Measurements from ENCODE around the gene DENND4C.
"Not testable (repeated sequence)": the region's sequence is repeated elsewhere in the genome, so short reads cannot be mapped to it uniquely, and the experiment has no call there.

The DENND4C gene

DNA sequence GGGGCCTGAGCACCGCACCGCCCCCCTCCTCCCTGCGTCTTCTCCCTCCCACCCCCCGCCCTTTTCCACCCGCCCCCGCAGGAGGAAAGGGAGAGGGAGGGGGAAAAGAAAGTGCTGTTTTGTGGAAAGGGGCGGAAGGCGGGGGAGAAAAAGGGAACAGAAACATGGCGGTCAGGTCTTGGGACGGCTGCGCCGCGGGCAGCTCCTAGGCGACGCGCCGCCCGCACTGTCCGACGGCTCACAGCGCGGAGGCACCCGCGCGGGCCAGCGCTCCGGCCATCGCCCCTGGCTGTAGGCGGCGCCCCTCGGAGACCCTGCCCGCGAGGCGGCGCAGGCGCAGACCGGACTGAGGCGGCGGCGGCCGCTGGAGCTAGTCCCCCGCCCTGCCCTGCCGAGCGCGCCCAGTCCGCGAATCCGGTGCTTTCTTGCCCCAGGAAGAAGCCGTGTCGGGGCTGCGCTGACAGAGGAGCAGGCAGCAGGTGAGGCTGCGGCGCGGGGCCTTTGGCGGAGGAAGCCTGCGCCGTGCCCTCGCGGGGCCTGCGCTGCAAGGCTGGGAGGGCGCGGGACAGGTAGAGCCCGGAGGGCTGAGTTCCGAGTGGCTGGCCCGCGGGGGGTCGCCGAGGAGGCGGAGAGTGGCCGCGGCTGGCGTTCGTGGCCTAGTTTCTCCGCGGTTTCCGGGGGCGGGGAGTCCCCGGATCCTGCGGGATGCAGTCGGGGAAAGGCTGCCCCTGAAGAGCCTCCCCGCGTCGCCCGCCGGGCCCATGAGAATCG is at the start of gene DENND4C:
TSS of gene DENND4C (plus strand) at position 339 of the 771 bp plus-strand sequence. CDS start 45,482 bp downstream, outside the sequence.
- DNase-seq, result peak; percentile 81

DNA sequence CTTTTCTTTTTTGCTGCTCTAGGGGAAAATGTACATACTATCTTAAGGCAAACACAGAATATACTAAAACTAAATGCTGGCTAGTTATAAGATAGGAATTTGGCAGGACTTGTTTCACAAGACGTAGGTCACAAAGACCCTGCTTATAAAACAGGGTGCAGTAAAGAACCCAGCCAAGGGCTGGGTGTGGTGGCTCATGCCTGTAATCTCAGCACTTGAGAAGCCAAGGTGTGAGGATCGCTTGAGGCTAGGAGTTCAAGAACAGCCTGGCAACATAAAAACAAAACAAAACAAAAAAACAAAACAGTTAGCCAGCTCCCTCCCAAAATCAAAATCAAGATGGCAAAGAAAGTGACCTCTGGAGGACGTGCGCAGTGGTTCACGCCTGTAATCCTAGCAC is 49.5 kb upstream of the DENND4C start:
- DNase-seq, result no peak

DNA sequence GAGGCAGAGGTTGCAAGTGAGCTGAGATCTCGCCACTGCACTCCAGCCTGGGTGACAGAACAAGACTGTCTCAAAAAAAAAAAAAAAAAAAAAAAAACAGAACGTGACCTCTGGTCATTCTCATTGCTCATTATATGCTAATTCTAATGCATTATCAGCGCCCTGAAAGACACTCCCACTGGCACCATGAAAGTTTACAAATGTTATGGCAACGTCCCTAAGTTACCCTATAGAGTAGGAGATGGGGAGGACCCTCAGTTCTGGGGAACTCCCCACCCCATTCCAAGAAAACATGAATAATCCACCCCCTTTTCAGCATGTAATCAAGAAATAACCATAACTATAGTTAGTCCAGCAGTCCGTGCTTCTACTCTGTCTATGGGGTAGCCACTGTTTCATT is 48.9 kb upstream of the DENND4C start:
- DNase-seq, result no peak

DNA sequence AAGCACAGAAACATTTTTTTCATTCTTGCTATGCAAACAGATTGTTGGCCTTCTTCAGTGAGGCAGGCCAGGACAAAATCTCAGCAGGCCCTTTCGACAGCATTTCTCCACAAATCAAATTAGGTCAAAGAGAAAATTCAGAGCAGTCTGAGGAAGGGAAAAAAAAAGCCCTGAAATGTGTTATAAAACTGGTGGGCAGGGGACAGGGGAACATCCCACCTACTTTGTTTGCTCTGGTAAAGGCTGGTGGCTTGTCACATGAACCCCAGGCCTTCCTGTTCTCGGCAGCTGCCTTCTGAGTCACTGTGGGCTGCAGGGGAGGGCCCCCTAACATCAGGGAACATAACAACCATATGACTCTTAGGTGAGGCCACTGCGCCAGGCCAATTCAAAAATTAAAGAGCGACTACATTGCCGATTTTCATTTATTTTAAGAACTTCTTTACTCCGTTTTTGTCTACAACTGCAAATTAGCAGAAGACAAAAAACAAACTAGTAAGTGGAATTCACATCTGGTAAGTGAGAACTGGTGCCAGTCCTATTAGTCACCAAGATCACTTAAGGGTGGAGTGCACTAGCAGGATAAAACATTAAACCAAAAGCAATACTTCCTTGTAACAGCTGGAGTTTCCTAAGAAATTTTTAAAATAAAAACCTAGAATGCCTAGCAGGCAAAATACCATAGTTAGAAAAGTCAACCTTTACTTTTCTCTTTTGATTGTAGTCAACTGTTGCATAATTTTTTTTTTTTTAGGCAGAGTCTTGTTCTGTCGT is 46.2 kb upstream of the DENND4C start:
- peak; percentile 80 for DNase-seq

DNA sequence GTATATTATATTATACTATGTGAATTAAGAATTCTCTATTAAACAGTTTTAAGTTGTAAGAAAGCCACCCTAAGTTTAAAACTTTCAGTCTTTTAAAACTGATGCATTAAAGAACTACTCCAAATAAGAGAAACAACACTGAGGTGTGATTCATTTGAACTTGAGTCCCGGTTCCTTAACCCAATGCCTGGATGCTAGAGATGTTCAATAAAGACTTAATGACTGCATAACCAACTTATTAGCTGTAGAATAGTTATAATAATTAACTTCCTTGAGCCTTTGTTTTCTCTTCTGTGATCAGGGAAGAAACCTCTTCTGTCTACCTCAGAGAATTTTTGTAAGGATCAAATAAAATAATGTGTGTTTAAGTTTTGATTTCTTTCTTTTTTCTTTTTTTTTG is 45.3 kb upstream of the DENND4C start:
- DNase-seq, result no peak

DNA sequence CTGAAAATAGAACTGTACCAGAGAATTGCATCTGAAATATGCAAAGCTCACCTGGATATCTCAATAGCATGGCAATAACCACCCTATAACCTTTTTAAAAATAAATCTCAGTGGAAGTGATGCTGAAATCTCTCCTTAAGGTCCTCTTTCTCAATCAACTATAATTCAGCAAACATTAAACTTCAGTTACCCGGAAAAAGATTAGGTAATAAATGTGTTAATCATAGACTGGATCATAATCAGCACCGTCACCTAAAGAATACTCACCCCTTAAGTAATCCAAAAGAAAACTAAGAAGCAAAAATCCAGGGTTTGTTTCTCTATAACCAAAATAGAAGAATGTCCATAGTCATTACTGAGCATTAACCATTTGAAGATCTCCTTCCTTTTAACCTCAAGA is 44.3 kb upstream of the DENND4C start:
- DNase-seq, result no peak

DNA sequence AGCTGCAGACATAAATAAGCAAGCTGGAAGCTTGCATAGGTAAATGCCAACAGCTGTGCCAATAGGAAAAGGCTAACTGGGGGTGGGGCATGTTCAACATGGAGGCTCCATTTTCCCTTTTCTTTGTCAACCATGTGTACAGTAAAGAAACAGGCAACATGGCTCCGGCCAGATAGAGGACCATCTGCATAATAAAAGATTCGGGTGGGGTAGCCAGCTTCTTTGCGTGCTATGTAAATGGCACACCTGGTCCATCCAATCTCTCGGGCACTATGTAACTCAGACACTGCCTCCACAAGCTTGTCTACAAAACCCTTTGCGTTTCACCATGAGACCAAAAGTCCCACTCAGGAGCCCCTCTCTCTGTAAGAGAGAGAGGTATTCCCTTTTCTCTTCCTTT is 41.7 kb upstream of the DENND4C start:
- no peak for DNase-seq

DNA sequence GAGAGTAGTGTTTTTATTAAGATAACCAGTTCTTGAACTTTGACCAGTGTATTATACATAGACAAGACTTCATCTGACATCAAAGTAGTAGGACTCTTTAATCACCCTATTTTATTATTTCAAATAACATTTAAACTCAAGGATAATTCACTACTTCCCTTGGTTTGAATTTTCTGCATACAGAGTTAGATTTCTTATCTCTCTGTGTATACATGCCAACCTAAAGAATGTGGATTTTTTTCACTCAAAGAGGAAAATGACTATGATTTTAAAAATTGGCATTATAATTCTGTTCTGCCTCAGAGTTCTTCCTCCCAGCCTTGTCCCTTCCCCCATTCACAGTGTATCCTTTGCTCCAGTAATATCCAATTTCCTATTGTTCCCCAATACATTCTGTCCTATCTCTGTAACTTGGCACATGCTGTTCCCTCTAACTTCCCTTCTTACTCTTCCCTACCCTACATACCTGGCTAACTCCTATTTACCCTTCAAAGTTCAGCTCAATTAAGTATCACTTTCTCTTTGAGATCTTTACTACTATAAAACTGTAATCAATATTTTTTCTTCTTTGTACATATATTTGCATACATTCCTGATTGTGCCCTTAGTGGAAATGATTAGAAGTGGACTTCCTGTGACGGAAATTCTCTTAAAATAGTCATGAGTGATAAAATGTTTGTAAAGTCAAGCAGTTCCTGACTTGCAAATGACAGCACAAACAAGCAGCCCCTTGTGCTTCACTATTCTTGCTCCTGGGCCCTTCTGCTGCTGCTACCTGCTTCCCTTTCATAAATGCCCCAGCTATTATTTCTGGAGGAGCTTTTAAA is 38.1 kb upstream of the DENND4C start:
- no peak for DNase-seq

DNA sequence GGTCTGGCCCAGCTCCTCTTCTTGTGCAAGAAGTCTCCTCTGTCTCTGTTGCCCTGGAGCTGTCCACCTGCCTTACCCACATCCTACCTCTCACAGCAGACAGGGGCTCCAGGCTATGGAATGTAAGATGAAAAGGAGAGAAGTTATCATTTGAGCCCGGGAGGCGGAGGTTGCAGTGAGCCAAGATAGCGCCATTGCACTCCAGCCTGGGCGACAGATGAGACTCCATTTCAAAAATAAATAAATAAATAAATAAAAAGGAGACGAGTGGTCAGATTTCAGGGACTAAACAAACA is 37.5 kb upstream of the DENND4C start:
- no peak for DNase-seq

DNA sequence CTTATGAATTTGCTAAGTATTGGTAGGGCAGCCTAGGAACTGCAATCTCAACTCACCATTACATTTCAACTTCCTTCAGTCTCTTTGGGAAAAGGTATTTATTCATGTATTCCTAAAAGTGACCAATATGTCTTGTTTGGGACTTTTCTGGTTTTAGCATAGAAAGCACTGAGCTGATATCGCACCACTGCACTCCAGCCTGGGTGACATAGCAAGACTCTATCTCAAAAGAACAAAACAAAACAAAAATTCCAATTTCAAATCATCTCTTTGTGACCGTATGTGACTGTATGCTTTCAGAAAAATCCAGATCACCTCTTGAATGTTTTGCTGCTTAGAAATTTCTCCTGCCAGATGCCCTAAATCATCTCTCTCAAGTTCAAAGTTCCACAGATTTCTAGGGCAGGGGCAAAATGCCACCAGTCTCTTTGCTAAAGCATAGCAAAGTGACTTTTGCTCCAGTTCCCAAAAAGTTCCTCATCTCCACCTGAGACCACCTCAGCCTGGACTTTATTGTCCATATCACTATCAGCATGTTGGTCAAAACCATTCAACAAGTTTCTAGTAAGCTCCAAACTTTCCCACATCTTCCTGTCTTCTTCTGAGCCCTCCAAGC is 37.0 kb upstream of the DENND4C start:
- DNase-seq, result not testable (repeated sequence)

DNA sequence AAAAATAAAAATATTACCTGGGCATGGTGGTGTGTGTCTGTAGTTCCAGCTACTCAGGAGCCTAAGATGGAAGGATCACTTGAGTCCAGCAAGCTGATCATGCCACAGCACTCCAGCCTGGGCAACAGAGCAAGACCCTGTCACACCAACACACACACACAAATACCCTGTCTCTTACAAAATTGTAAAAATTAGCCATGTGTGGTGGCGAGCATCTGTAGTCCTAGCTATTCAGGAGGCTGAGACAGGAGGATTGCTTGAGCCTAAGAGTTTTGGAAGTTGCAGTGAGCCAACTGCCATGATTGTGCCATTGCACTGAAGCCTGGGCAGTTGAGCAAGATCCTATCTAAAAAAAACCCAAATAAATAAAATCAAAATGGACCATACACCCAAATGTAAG is 32.1 kb upstream of the DENND4C start:
- DNase-seq, result no peak

DNA sequence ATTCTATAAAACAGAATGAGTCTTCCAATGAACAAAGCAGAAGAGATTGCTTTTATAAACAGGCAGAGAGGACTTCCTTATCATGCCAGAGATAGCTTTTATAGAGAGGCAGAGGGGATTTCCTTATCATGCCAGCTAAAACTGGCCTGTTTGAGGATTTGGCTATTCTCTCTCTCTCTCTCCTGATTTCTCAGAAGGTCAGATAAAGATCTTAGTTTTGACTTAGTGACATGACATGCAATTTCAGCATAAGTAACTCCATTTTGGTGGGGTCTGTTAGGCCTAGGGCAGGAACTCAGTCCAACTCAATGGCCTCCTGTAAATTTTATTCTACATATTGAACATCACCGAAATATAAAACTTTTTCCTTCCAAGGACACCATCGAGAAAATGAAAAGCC is 31.5 kb upstream of the DENND4C start:
- no peak for DNase-seq

DNA sequence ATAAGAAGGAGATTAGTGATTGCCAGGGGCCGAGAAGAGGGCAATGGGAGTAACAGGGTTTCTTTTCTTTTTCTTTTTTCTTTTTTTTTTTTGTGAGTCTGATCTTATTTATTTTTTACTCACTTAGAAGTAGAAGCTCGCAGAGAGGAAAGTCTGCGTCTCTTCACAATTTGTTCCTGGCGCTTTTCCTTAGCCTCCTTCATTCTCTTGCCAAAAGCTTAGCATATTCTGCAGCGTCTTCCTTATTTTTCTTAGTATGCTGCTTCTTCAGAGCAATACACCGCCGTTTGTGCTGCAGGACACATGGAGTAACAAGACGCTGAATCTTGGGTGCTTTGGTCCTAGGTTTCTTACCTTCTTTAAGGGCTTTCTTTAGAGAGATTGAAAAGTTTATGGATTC is 30.3 kb upstream of the DENND4C start:
- DNase-seq, result no peak

DNA sequence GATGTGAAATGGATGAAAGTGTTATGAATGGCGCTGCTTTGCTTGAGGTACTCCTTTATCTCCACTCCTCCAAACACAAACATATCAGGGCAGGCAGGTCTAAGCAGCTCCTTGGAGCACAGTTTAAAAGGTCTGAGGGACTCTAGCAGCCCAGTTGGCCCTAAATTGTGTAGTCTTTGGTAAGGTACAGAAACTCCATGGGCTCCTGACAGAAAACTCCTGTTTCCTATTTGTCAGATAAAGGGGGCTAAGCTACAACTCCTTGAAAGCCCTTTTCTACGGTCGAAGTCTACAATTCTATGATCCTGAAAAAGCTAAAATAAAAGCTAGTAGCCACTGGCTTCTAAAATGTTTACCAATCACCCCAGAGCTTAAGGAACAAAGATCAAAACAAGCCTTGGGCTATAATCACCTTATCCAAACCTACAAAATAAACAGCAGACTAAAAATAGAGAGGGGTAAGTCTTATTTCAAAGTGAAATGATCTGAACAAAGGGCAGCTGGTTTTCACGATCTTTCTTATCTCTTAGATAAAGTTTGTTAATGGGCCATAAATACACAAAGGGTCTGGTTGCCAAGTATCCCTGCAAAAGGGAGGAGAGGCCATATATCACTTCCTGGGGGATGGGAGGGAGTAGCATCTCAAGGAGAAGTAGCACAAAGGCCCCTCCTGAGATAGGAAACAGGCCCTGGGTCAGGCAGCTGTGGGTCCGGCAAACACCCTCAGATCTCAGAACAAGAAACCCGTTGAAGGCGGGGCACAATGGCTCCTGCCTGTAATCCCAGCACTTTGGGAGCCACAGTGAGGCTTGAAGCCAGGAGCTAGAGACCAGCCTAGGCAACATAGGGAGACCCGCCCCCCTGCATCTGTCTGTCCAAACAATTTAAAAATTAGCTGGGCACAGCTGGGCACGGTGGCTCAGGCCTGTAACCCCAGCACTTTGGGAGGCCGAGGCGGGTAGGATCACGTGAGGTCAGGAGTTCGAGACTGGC is 28.3 kb upstream of the DENND4C start:
- DNase-seq, result no peak

DNA sequence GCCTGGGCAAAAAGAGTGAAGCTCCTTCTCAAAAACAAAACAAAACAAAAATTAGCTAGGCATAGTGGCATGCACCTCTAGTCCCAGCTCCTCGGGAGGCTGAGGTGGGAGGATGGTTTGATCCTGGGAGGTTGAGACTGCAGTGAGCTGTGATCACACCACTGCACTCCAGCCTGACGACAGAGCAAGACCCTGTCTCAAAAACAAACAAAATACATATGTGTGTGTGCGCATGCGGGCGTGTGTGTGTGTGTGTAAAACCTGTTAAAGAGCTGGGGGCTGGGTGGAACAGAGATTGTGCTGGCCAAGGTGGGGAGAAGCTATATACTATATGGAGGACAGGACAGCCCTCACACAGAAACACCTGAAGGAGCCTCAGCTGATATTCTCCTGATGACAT is 27.4 kb upstream of the DENND4C start:
- DNase-seq, result no peak

DNA sequence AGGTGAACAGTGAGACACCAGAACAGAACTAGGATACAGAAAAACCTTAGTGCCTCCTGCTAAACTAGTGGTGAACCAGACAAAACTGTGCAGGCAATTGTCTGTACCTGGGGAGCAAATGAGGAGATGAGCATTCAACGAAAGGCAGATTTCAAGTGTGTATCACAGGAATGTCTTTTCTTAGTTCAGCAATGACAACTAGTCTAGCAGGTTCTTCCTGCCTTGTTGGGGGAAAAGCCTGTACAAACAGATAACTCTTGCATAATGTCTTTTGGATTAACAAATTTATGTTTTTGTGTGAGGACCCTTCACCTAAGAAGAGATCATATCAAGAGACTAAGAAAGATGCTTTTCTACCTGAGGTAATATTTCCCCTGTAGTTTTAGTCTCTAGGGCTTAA is 21.8 kb upstream of the DENND4C start:
- DNase-seq, result no peak

DNA sequence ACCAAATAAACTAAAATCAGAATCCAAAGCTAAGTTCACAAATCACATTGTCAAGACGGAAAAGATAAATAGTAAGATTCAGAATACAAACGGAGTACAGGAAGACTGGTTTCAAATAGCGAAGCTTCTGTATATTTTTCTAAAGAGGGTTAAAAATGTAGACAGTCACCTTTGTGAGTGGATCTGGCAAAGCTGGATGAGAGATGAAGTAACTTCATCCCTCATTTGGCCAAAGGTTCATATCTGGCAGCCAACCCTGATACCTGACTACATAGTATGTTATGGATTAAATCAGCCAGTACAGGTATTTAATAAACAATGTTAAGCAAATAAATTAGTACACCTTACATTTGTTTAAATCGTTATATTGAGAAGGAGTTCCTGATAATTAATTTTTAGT is 21.3 kb upstream of the DENND4C start:
- no peak for DNase-seq

DNA sequence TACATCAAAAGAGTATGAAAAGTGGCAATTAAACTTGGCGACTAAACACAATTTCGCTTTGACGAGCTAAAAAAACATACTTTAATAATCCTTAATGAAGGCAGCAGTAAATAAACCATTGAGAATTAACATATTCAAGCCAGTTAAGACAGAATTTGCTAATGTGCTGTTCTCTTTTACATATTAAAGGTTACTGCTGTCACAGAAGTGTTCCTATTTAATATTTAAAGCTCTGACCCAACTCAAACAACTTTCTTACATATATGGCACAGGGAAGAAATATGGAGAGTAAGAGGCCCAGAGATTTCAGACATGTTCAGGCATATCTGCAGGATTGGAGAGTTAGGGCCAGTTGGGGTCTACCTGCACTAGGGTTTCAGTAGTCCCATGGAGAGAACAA is 16.7 kb upstream of the DENND4C start:
- DNase-seq, result no peak

DNA sequence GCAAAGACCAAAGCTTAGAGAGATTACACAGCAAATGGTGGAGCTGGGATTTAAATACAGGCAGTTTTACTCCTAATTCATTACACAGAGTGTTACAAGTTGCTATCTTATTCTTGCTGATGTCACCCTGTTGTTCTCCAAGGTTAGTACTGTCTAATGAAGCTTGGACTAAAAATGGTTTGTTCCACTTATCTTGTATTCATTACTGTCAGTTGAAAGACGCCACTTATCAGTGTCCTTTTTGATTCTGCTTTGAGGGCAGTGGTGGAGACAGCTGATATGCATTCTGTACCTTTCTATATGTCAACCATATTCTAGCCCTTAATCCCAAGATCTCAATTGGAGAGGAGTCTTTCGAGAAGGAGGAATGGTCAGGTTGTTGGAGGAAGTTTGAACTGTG is 14.0 kb upstream of the DENND4C start:
- no peak for DNase-seq

DNA sequence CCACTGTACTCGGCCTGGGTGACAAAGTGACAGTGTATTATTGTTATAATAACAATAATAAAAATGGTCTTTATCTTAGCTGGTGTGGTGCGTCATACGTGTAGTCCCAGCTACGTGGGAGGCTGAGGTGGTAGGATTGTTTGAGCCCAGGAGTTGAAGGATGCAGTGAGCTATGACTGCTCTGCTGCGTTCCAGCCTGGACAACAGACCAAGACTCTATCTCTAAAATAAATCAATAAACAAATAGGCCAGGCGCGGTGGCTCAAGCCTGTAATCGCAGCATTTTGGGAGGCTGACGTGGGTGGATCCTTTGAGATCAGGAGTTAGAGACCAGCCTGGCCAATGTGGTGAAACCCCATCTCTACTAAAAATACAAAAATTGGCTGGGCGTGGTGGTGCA is 9.2 kb upstream of the DENND4C start:
- DNase-seq, result no peak

DNA sequence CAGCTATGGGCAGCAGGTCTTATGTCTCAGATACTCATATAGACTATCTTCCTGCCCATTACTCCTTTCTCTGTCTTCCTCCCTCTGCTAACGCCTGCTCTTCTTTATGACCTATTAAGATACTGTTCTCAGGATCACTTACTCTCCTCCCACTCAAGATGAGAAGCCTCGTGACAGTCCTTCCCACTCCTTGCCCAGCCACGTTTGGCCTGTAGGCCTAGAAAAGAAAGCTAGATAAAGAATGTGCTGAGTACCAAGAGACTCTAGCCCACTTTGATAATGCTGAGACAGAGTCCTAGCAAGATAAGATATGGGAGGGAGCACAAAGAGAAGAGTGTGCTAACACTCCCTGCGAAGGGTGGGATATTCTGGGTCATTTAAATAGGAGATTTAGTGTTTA is 6.8 kb upstream of the DENND4C start:
- no peak for DNase-seq

DNA sequence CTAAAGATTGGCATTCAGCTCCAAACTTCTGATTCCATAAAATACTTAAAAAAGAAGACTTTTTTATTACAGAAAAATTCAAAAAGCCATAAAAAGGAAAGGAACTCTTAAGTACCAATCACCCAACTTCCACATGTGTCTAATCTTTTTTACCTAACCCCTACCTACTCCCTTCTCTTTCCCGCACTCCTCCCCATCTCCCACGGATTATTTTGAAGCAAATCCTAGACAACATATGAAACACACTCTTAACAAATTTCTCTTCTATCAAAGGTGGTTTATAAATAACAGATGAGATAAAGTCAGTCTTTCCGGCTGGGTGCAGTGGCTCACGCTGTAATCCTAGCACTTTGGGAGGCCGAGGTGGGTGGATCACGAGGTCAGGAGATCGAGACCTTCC is 5.9 kb upstream of the DENND4C start:
- no peak for DNase-seq
